Measurements from ENCODE around the gene ZNF70.

ZNF70 gene

GRCh38 chr22:23720855-23721254 is 30.1 kb downstream of the ZNF70 start:
- no peaks in the 10 kb centered on the region for H3K27me3 ChIP-seq (ENCODE audit: control insufficient read depth, low read length)
- no peak overlapping the region for H3K4me3 ChIP-seq (ENCODE audit: low read length)
- H3K9me3 ChIP-seq (ENCODE audit: control insufficient read depth, insufficient read depth, low read length): no peaks in the 10 kb centered on the region
- no peaks in the 10 kb centered on the region for H4K20me1 ChIP-seq (ENCODE audit: control insufficient read depth, insufficient read depth, low read depth, low read length)
- no peaks in the 10 kb centered on the region for H3K9me2 ChIP-seq (replicated peaks; ENCODE audit: control insufficient read depth, low read length)
- H3K27ac ChIP-seq (ENCODE audit: low read depth, low read length): no peak overlapping the region
- no peak for TF ChIP-seq EZH2phosphoT487 (IDR thresholded peaks at IDR 0.05; ENCODE audit: borderline replicate concordance, low read length)
- no peak for TF ChIP-seq CTCF (IDR thresholded peaks at IDR 0.05; ENCODE audit: low read depth, low read length, poor library complexity, severe bottlenecking)
- H3K36me3 ChIP-seq (ENCODE audit: control insufficient read depth, low read length): no peaks in the 10 kb centered on the region
- peaks cover 13% of the 10 kb centered on the region for H3K4me1 ChIP-seq (ENCODE audit: control insufficient read depth, low read length)
- no peak overlapping the region for H3K4me2 ChIP-seq (ENCODE audit: low read length)
- peaks cover 13% of the 10 kb centered on the region for H3K79me2 ChIP-seq (ENCODE audit: control insufficient read depth, low read length)
- no peaks in the 10 kb centered on the region; the same call in 1 of the 2 replicates for H3F3A ChIP-seq (ENCODE audit: control insufficient read depth, insufficient read depth)

- TF ChIP-seq CTCF (IDR thresholded peaks at IDR 0.05; ENCODE audit: low read depth, low read length, poor library complexity, severe bottlenecking): no peak
- TF ChIP-seq EZH2phosphoT487 (IDR thresholded peaks at IDR 0.05; ENCODE audit: borderline replicate concordance, low read length): no peak
- Histone ChIP-seq H3K4me3 (ENCODE audit: low read length) (no peak overlapping the region), H3K36me3 (ENCODE audit: control insufficient read depth, low read length) (peaks cover 15% of the 10 kb centered on the region), H3K4me2 (ENCODE audit: low read length) (no peak overlapping the region), H3K27ac (ENCODE audit: low read depth, low read length) (no peak overlapping the region), H3K79me2 (ENCODE audit: control insufficient read depth, low read length) (peaks cover 23% of the 10 kb centered on the region), H3K4me1 (ENCODE audit: control insufficient read depth, low read length) (peaks cover 20% of the 10 kb centered on the region), H4K20me1 (ENCODE audit: control insufficient read depth, insufficient read depth, low read depth, low read length) (no peaks in the 10 kb centered on the region), H3K27me3 (ENCODE audit: control insufficient read depth, low read length) (no peaks in the 10 kb centered on the region), H3K9me2 (replicated peaks; ENCODE audit: control insufficient read depth, low read length) (no peaks in the 10 kb centered on the region), H3K9me3 (ENCODE audit: control insufficient read depth, insufficient read depth, low read length) (no peaks in the 10 kb centered on the region), H3F3A (ENCODE audit: control insufficient read depth, insufficient read depth) (no peaks in the 10 kb centered on the region; the same call in 1 of the 2 replicates)
Measured at GRCh38 chr22:23718371-23719165, 32.3 kb downstream of the ZNF70 start.

GRCh38 chr22:23716811-23717801 is 33.8 kb downstream of the ZNF70 start:
- peaks cover 22% of the 10 kb centered on the region for H3K36me3 ChIP-seq (ENCODE audit: control insufficient read depth, low read length)
- peaks cover 23% of the 10 kb centered on the region for H3K79me2 ChIP-seq (ENCODE audit: control insufficient read depth, low read length)
- H3K4me1 ChIP-seq (ENCODE audit: control insufficient read depth, low read length): peaks cover 20% of the 10 kb centered on the region
- no peaks in the 10 kb centered on the region for H3K9me2 ChIP-seq (replicated peaks; ENCODE audit: control insufficient read depth, low read length)
- no peaks in the 10 kb centered on the region; the same call in 1 of the 2 replicates for H3F3A ChIP-seq (ENCODE audit: control insufficient read depth, insufficient read depth)
- no peaks in the 10 kb centered on the region for H4K20me1 ChIP-seq (ENCODE audit: control insufficient read depth, insufficient read depth, low read depth, low read length)
- no peaks in the 10 kb centered on the region for H3K9me3 ChIP-seq (ENCODE audit: control insufficient read depth, insufficient read depth, low read length)
- H3K4me2 ChIP-seq (ENCODE audit: low read length): peak overlapping the region; percentile 84
- TF ChIP-seq EZH2phosphoT487 (IDR thresholded peaks at IDR 0.05; ENCODE audit: borderline replicate concordance, low read length) (no peak), CTCF (IDR thresholded peaks at IDR 0.05; ENCODE audit: low read depth, low read length, poor library complexity, severe bottlenecking) (no peak)
- H3K27ac ChIP-seq (ENCODE audit: low read depth, low read length): peak overlapping the region; percentile 29; the same call in 1 of the 2 replicates
- no peaks in the 10 kb centered on the region for H3K27me3 ChIP-seq (ENCODE audit: control insufficient read depth, low read length)
- peak overlapping the region; percentile 91 for H3K4me3 ChIP-seq (ENCODE audit: low read length)
